DOHH2 (cell line): Measurements from ENCODE around the gene IFI27L2.
A peak's percentile ranks its signal among the peaks of the same experiment; 100 is the strongest.

Experiments used
- H3F3A ChIP-seq: fragments of 200-600 bp; sonication (generic), shearing (Covaris generic); 2 replicates; pipeline ENCODE4 v1.6.0; 2016; ENCODE audit warnings: antibody characterized with exemption, mild to moderate bottlenecking; ENCODE audit not compliant: control insufficient read depth, insufficient read depth
- H3K27ac ChIP-seq: fragments of 200-600 bp; sonication (generic); 2 replicates; pipeline ENCODE4 v1.5.1; 2014; ENCODE audit warnings: low read depth, mild to moderate bottlenecking, low read length, moderate library complexity
- H3K27me3 ChIP-seq: fragments of 200-600 bp; sonication (generic); 2 replicates; pipeline ENCODE4 v1.6.1; 2014; ENCODE audit warnings: mild to moderate bottlenecking, low read length, mixed read lengths; ENCODE audit not compliant: control insufficient read depth
- H3K36me3 ChIP-seq: fragments of 200-600 bp; sonication (generic); 2 replicates; pipeline ENCODE4 v1.6.1; 2014; ENCODE audit warnings: mild to moderate bottlenecking, low read length, moderate library complexity, mixed read lengths; ENCODE audit not compliant: control insufficient read depth
- H3K4me1 ChIP-seq: fragments of 200-600 bp; sonication (generic); 2 replicates; pipeline ENCODE4 v1.6.1; 2014; ENCODE audit warnings: mild to moderate bottlenecking, low read length, mixed read lengths; ENCODE audit not compliant: control insufficient read depth
- H3K4me2 ChIP-seq: fragments of 200-600 bp; sonication (generic); 2 replicates; pipeline ENCODE4 v1.6.0; 2014; ENCODE audit warnings: mild to moderate bottlenecking, low read length, moderate library complexity
- H3K4me3 ChIP-seq: fragments of 200-600 bp; sonication (generic); 2 replicates; pipeline ENCODE4 v1.5.1; 2014; ENCODE audit warnings: mild to moderate bottlenecking, low read length, mixed read lengths
- H3K79me2 ChIP-seq: fragments of 200-600 bp; sonication (generic); 2 replicates; pipeline ENCODE4 v1.6.1; 2014; ENCODE audit warnings: mild to moderate bottlenecking, low read length, mixed read lengths; ENCODE audit not compliant: control insufficient read depth
- H3K9me2 ChIP-seq: fragments of 200-600 bp; sonication (generic); replicated peaks from 2 replicates; pipeline ENCODE4 v1.6.1; 2014; ENCODE audit warnings: mild to moderate bottlenecking, low read length, mixed read lengths; ENCODE audit not compliant: control insufficient read depth
- H3K9me3 ChIP-seq: fragments of 200-600 bp; sonication (generic); 2 replicates; pipeline ENCODE4 v1.6.1; 2014; ENCODE audit warnings: antibody characterized with exemption, low read length, mixed read lengths; ENCODE audit not compliant: control insufficient read depth, insufficient read depth
- H4K20me1 ChIP-seq: fragments of 200-600 bp; sonication (generic); 2 replicates; pipeline ENCODE4 v1.6.0; 2014; ENCODE audit warnings: low read depth, mild to moderate bottlenecking, antibody characterized with exemption, low read length, moderate library complexity; ENCODE audit not compliant: control insufficient read depth, insufficient read depth
- EZH2phosphoT487 ChIP-seq: fragments of 200-600 bp; sonication (generic); IDR thresholded peaks from 2 replicates; pipeline ENCODE4 v1.6.1; 2017; ENCODE audit warnings: borderline replicate concordance, mild to moderate bottlenecking, antibody characterized with exemption, low read length, moderate library complexity, mixed read lengths
- TF ChIP-seq, protein P1 (sequence below): fragments of 200-600 bp; sonication (generic); IDR thresholded peaks from one replicate; pipeline ENCODE4 v1.5.1; 2014; ENCODE audit warnings: antibody characterized with exemption, mild to moderate bottlenecking, low read depth, low read length; ENCODE audit not compliant: poor library complexity, severe bottlenecking

IFI27L2 gene

GRCh38 chr14:94128216-94128839, 1.1 kb downstream of the IFI27L2 start:
- Histone ChIP-seq H3K4me2 (peak overlapping the region; percentile 82), H3K4me1 (peaks cover 17% of the 10 kb centered on the region), H3K9me2 (no peaks in the 10 kb centered on the region), H3K4me3 (peak overlapping the region; percentile 69), H3K79me2 (no peaks in the 10 kb centered on the region), H3K27me3 (peaks cover 12% of the 10 kb centered on the region), H3F3A (no peaks in the 10 kb centered on the region), H3K36me3 (no peaks in the 10 kb centered on the region), H3K9me3 (no peaks in the 10 kb centered on the region), H4K20me1 (no peaks in the 10 kb centered on the region), H3K27ac (no peak overlapping the region)
- TF ChIP-seq, protein P1, sequence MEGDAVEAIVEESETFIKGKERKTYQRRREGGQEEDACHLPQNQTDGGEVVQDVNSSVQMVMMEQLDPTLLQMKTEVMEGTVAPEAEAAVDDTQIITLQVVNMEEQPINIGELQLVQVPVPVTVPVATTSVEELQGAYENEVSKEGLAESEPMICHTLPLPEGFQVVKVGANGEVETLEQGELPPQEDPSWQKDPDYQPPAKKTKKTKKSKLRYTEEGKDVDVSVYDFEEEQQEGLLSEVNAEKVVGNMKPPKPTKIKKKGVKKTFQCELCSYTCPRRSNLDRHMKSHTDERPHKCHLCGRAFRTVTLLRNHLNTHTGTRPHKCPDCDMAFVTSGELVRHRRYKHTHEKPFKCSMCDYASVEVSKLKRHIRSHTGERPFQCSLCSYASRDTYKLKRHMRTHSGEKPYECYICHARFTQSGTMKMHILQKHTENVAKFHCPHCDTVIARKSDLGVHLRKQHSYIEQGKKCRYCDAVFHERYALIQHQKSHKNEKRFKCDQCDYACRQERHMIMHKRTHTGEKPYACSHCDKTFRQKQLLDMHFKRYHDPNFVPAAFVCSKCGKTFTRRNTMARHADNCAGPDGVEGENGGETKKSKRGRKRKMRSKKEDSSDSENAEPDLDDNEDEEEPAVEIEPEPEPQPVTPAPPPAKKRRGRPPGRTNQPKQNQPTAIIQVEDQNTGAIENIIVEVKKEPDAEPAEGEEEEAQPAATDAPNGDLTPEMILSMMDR: no peak
- TF ChIP-seq EZH2phosphoT487: no peak

DNA sequence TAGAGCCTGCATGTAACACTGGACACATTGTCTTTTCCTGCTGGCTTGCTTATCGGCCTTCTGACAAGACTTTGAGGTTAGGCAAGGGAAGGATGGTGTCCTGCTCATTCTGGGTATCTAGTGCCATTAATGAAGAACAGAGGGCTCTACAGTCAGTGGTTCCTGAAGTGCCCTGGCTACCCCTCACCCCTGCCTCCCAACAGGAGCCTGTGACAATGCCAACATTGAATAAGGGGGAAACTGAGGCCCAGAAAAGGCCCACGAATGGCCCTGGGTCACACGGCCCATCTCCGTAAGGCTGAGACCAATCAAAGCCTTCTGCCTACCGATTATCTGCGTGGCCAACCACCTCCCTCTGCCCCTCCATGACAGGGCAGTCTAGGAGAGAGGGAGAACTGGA, 2.1 kb downstream of the IFI27L2 start:
- peaks cover 12% of the 10 kb centered on the region for H3K27me3 ChIP-seq
- H3K9me3 ChIP-seq: no peaks in the 10 kb centered on the region
- no peaks in the 10 kb centered on the region for H3K9me2 ChIP-seq
- H3F3A ChIP-seq: no peaks in the 10 kb centered on the region
- H3K27ac ChIP-seq: no peak overlapping the region
- no peaks in the 10 kb centered on the region for H3K79me2 ChIP-seq
- no peak overlapping the region for H3K4me3 ChIP-seq
- H4K20me1 ChIP-seq: no peaks in the 10 kb centered on the region
- no peaks in the 10 kb centered on the region for H3K36me3 ChIP-seq
- no peak overlapping the region for H3K4me2 ChIP-seq
- TF ChIP-seq, protein P1: no peak
- no peak for TF ChIP-seq EZH2phosphoT487
- H3K4me1 ChIP-seq: peaks cover 17% of the 10 kb centered on the region

GRCh38 chr14:94126800-94127199, 2.6 kb downstream of the IFI27L2 start:
- Histone ChIP-seq H3K4me3 (no peak overlapping the region), H3K4me2 (no peak overlapping the region), H3K4me1 (peaks cover 17% of the 10 kb centered on the region), H3K9me3 (no peaks in the 10 kb centered on the region), H3K79me2 (no peaks in the 10 kb centered on the region), H4K20me1 (no peaks in the 10 kb centered on the region), H3K9me2 (no peaks in the 10 kb centered on the region), H3F3A (no peaks in the 10 kb centered on the region), H3K36me3 (no peaks in the 10 kb centered on the region), H3K27ac (no peak overlapping the region), H3K27me3 (peaks cover 12% of the 10 kb centered on the region)
- TF ChIP-seq, protein P1: no peak
- no peak for TF ChIP-seq EZH2phosphoT487
